ENCODE measurements around the gene TMEM17. TPM values are rescaled to one million over a fixed set of nuclear protein-coding genes. Genes with fewer than 3 reads are reported as not detected.

The TMEM17 gene
- total and polyA plus RNA-seq, 2 of the 13 experiments (the other 11 are each of a cell fraction or from before 2014, with no cell fraction given) = 0.22 to 0.50 TPM

GRCh38 chr2:62527478-62528210 is 21.6 kb upstream of the TMEM17 start (continued):
- TF ChIP-seq ZBTB10 (CRISPR knock-in tag; IDR thresholded peaks at IDR 0.05; ENCODE audit: borderline replicate concordance) (no peak), PAX8 (CRISPR knock-in tag; IDR thresholded peaks at IDR 0.05; ENCODE audit: borderline replicate concordance) (no peak), ZNF235 (CRISPR knock-in tag; IDR thresholded peaks at IDR 0.05; ENCODE audit: borderline replicate concordance) (no peak), ZNF256 (CRISPR knock-in tag; conservative IDR thresholded peaks at IDR 0.05) (no peak), MEIS2 (CRISPR knock-in tag; IDR thresholded peaks at IDR 0.05) (0 out of 2 replicates have a peak, but pooled peaks have one; percentile 23), TSC22D2 (CRISPR knock-in tag; IDR thresholded peaks at IDR 0.05; ENCODE audit: borderline replicate concordance) (no peak), DZIP1 (CRISPR knock-in tag; IDR thresholded peaks at IDR 0.05) (no peak), ARNTL (CRISPR knock-in tag; IDR thresholded peaks at IDR 0.05) (no peak), THAP7 (CRISPR knock-in tag; IDR thresholded peaks at IDR 0.05) (no peak), ZNF292 (CRISPR knock-in tag; IDR thresholded peaks at IDR 0.05; ENCODE audit: borderline replicate concordance, low read depth) (peak; percentile 62; the same call in 1 of the 2 replicates), ZNF253 (CRISPR knock-in tag; IDR thresholded peaks at IDR 0.05; ENCODE audit: borderline replicate concordance) (no peak), MLXIP (CRISPR knock-in tag; IDR thresholded peaks at IDR 0.05; ENCODE audit: borderline replicate concordance) (no peak), SKIL (CRISPR knock-in tag; IDR thresholded peaks at IDR 0.05; ENCODE audit: borderline replicate concordance) (no peak)
